Lower leg skin (tissue), 3 donors: ENCODE data around the gene PICALM.

Experiments
- POLR2A ChIP-seq, 2 donors: fragments of 450-650 bp; IDR thresholded peaks; one replicate each; pipeline ENCODE4 v1.6.1; 2016 to 2017; ENCODE audit warnings: antibody characterized with exemption in 2 of 2, mild to moderate bottlenecking in 1 of 2, moderate library complexity in 1 of 2
- TF ChIP-seq, protein P1 (sequence below), 3 donors: fragments of 450-650 bp; IDR thresholded peaks; one replicate each; pipeline ENCODE4 v1.5.1; 2016; ENCODE audit warnings: antibody characterized with exemption in 3 of 3, mild to moderate bottlenecking in 3 of 3, moderate library complexity in 2 of 3

DNA sequence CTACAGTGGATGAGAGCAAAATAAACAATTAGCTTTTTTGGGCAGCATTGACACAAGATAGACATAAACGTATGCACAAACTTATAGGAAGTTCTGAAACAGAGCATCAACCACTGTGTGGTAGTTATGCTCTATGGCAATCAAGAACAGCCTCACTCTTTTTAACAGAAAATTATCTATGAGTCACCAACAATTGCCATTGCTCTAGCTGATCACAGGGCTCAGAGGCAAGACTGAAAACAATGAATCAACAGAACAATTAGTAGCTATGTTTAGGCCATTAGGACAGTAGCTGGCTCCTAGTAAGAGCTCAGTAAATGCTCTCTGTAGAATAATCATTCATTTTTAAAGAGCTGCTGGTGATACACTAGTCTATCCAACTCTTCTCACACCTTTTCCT, 34.9 kb upstream of the PICALM start:
- TF ChIP-seq, protein P1, sequence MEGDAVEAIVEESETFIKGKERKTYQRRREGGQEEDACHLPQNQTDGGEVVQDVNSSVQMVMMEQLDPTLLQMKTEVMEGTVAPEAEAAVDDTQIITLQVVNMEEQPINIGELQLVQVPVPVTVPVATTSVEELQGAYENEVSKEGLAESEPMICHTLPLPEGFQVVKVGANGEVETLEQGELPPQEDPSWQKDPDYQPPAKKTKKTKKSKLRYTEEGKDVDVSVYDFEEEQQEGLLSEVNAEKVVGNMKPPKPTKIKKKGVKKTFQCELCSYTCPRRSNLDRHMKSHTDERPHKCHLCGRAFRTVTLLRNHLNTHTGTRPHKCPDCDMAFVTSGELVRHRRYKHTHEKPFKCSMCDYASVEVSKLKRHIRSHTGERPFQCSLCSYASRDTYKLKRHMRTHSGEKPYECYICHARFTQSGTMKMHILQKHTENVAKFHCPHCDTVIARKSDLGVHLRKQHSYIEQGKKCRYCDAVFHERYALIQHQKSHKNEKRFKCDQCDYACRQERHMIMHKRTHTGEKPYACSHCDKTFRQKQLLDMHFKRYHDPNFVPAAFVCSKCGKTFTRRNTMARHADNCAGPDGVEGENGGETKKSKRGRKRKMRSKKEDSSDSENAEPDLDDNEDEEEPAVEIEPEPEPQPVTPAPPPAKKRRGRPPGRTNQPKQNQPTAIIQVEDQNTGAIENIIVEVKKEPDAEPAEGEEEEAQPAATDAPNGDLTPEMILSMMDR (IDR thresholded peaks at IDR 0.05), result no peak
- no peak for TF ChIP-seq POLR2A (IDR thresholded peaks at IDR 0.05)
